ENCODE measurements around the gene RPL5. TPM values are rescaled to one million over a fixed set of nuclear protein-coding genes. Genes with fewer than 3 reads are reported as not detected.
A peak's percentile ranks its signal among the peaks of the same experiment; 100 is the strongest.

The RPL5 gene
- polyA plus RNA-seq, 4 donors: 1,004 to 2,638 (median 1,885) TPM

- Histone ChIP-seq H3K9me3 (ENCODE audit: control insufficient read depth in 2 of 2, insufficient read depth in 1 of 2, low read depth in 1 of 2, low read length in 1 of 2) (no peaks in the 10 kb centered on the region), H3K27ac (ENCODE audit: low read depth in 1 of 3, low read length in 2 of 3) (no peak overlapping the region), H3K4me1 (ENCODE audit: control insufficient read depth in 3 of 3, insufficient read depth in 2 of 3, low read depth in 1 of 3, low read length in 2 of 3) (no peaks in the 10 kb centered on the region), H3K36me3 (ENCODE audit: control insufficient read depth in 3 of 3, insufficient read depth in 2 of 3, low read depth in 1 of 3, low read length in 3 of 3) (no peaks in the 10 kb centered on the region), H3K27me3 (ENCODE audit: control insufficient read depth in 3 of 3, insufficient read depth in 3 of 3, low read length in 3 of 3) (no peaks in the 10 kb centered on the region), H3K4me3 (ENCODE audit: low read depth in 1 of 3, low read length in 3 of 3) (no peak overlapping the region)
- FAIRE-seq (no peak), DNase-seq (no peak)
Measured at GRCh38 chr1:92864131-92864530, 32.3 kb downstream of the RPL5 start.

GRCh38 chr1:92870591-92870990 lies 38.8 kb downstream of the RPL5 start:
- Histone ChIP-seq H3K27ac (ENCODE audit: low read depth in 1 of 3, low read length in 2 of 3) (no peak overlapping the region), H3K36me3 (ENCODE audit: control insufficient read depth in 3 of 3, insufficient read depth in 2 of 3, low read depth in 1 of 3, low read length in 3 of 3) (no peaks in the 10 kb centered on the region), H3K9me3 (ENCODE audit: control insufficient read depth in 2 of 2, insufficient read depth in 1 of 2, low read depth in 1 of 2, low read length in 1 of 2) (peaks cover 0 to 4% of the 10 kb centered on the region in 2 donors), H3K27me3 (ENCODE audit: control insufficient read depth in 3 of 3, insufficient read depth in 3 of 3, low read length in 3 of 3) (no peaks in the 10 kb centered on the region), H3K4me3 (ENCODE audit: low read depth in 1 of 3, low read length in 3 of 3) (no peak overlapping the region), H3K4me1 (ENCODE audit: control insufficient read depth in 3 of 3, insufficient read depth in 2 of 3, low read depth in 1 of 3, low read length in 2 of 3) (no peaks in the 10 kb centered on the region)
- FAIRE-seq (no peak), DNase-seq (no peak)
- WGBS, 3 donors: 93 to 97% (median 94%) methylated on average over 2 of the region's 2 CpGs

DNA sequence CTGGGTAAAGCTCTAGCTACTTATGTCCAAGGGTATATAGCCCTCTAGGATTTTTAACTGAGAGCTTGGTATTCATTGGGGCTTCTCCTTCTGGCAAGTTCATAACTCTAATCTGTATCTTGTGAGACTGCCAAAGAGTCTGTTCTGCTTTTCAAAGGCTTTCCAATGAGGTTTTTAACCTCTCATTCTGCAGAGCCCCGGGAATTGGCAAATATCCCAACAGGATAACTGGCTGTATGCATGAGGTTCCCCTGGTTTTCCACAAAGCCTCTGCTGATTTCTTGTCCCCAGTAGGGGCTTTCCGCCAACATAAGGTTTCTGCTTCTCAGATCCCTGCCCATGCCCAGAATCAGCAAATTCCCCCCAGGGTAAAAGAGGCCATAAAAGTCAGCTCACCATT lies 40.9 kb downstream of the RPL5 start:
- no peak overlapping the region for H3K4me3 ChIP-seq (ENCODE audit: low read depth in 1 of 3, low read length in 3 of 3)
- H3K27ac ChIP-seq (ENCODE audit: low read depth in 1 of 3, low read length in 2 of 3): no peak overlapping the region
- DNase-seq (no peak), FAIRE-seq (no peak)
- no peaks in the 10 kb centered on the region for H3K4me1 ChIP-seq (ENCODE audit: control insufficient read depth in 3 of 3, insufficient read depth in 2 of 3, low read depth in 1 of 3, low read length in 2 of 3)
- H3K9me3 ChIP-seq (ENCODE audit: control insufficient read depth in 2 of 2, insufficient read depth in 1 of 2, low read depth in 1 of 2, low read length in 1 of 2): peaks cover 0 to 4% of the 10 kb centered on the region in 2 donors
- no peaks in the 10 kb centered on the region for H3K27me3 ChIP-seq (ENCODE audit: control insufficient read depth in 3 of 3, insufficient read depth in 3 of 3, low read length in 3 of 3)
- WGBS, 3 donors: 85 to 91% (median 91%) methylated on average over 2 of the region's 2 CpGs
- H3K36me3 ChIP-seq (ENCODE audit: control insufficient read depth in 3 of 3, insufficient read depth in 2 of 3, low read depth in 1 of 3, low read length in 3 of 3): no peaks in the 10 kb centered on the region

DNA sequence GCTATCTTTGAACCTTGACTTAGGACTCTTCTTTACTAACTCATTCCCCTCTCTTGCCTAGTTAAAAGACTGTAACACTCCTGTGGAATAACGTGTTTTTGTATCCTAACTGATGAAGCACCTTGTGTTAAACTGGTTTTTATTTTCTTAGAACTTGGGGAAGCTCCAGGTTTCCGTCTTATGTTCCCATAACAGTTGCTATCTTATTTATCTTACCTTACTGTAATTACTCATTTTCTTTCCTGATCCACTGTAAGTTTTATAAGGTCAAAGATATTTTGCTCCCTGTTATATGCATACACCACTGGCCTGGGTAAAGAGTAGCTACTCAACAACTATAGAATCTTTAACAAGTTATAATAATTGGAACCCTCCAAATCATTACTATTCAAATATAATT lies 43.1 kb downstream of the RPL5 start:
- 78 to 89% (median 82%) methylated on average over 2 of the region's 2 CpGs for WGBS, 3 donors
- Histone ChIP-seq H3K27ac (ENCODE audit: low read depth in 1 of 3, low read length in 2 of 3) (no peak overlapping the region), H3K27me3 (ENCODE audit: control insufficient read depth in 3 of 3, insufficient read depth in 3 of 3, low read length in 3 of 3) (no peaks in the 10 kb centered on the region), H3K36me3 (ENCODE audit: control insufficient read depth in 3 of 3, insufficient read depth in 2 of 3, low read depth in 1 of 3, low read length in 3 of 3) (no peaks in the 10 kb centered on the region), H3K9me3 (ENCODE audit: control insufficient read depth in 2 of 2, insufficient read depth in 1 of 2, low read depth in 1 of 2, low read length in 1 of 2) (peaks cover 0 to 4% of the 10 kb centered on the region in 2 donors), H3K4me3 (ENCODE audit: low read depth in 1 of 3, low read length in 3 of 3) (no peak overlapping the region), H3K4me1 (ENCODE audit: control insufficient read depth in 3 of 3, insufficient read depth in 2 of 3, low read depth in 1 of 3, low read length in 2 of 3) (no peaks in the 10 kb centered on the region)
- FAIRE-seq: no peak
- DNase-seq: no peak

DNA sequence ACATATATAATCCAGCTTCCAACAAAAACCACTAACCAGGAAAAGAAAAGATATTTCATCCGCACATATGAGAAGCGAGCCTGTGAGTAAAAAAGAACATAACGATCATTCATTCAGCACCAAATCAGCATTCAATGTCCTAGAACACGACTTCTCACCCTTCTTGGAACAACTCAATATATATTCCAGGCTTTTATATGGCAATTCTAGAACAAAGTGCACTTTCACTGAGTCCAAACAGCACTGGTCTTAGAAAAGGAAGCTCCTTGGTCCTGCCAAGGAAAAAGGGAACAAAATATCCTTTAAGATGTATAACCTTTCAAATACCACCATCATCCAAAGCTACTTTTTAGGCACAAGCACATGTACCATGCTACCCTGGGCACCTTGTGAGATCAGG lies 44.5 kb downstream of the RPL5 start:
- 87 to 90% (median 87%) methylated on average over 4 of the region's 4 CpGs for WGBS, 3 donors
- DNase-seq (no peak), FAIRE-seq (no peak)
- H3K9me3 ChIP-seq (ENCODE audit: control insufficient read depth in 2 of 2, insufficient read depth in 1 of 2, low read depth in 1 of 2, low read length in 1 of 2): peaks cover 0 to 4% of the 10 kb centered on the region in 2 donors
- H3K27ac ChIP-seq (ENCODE audit: low read depth in 1 of 3, low read length in 2 of 3): no peak overlapping the region
- H3K4me1 ChIP-seq (ENCODE audit: control insufficient read depth in 3 of 3, insufficient read depth in 2 of 3, low read depth in 1 of 3, low read length in 2 of 3): no peaks in the 10 kb centered on the region
- H3K4me3 ChIP-seq (ENCODE audit: low read depth in 1 of 3, low read length in 3 of 3): no peak overlapping the region
- H3K27me3 ChIP-seq (ENCODE audit: control insufficient read depth in 3 of 3, insufficient read depth in 3 of 3, low read length in 3 of 3): no peaks in the 10 kb centered on the region
- no peaks in the 10 kb centered on the region for H3K36me3 ChIP-seq (ENCODE audit: control insufficient read depth in 3 of 3, insufficient read depth in 2 of 3, low read depth in 1 of 3, low read length in 3 of 3)

DNA sequence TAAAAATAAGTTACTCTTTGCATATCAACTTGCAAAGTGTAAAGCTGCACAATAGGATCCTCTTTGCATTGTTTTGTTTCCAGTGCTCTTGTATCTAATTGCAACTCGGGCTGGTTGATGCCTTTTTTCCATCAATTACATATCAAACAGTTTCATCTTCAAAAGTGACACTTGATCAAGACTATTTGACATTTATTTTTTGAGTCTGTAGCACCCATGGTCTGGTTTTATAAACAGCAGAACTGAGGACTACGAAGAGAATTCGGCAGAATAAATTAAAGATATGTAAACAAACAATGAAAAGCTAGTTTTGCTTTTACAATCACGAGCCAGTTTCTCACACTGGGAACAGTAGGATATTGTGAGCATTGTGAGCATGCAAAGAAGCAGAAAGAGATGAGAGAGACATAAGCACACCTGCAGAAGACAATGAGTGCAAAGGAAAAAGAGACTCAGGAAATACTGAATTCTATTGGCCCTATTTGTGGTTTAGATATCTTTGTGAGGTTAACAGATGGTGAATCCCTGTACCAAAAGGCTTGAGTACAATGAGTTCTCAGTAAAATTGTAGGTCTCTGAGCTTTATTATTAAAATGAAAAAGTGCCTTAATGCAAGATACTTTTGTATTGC lies 45.4 kb downstream of the RPL5 start:
- Histone ChIP-seq H3K9me3 (ENCODE audit: control insufficient read depth in 2 of 2, insufficient read depth in 1 of 2, low read depth in 1 of 2, low read length in 1 of 2) (peaks cover 0 to 4% of the 10 kb centered on the region in 2 donors), H3K27ac (ENCODE audit: low read depth in 1 of 3, low read length in 2 of 3) (no peak overlapping the region), H3K27me3 (ENCODE audit: control insufficient read depth in 3 of 3, insufficient read depth in 3 of 3, low read length in 3 of 3) (no peaks in the 10 kb centered on the region), H3K4me3 (ENCODE audit: low read depth in 1 of 3, low read length in 3 of 3) (no peak overlapping the region), H3K36me3 (ENCODE audit: control insufficient read depth in 3 of 3, insufficient read depth in 2 of 3, low read depth in 1 of 3, low read length in 3 of 3) (no peaks in the 10 kb centered on the region), H3K4me1 (ENCODE audit: control insufficient read depth in 3 of 3, insufficient read depth in 2 of 3, low read depth in 1 of 3, low read length in 2 of 3) (no peaks in the 10 kb centered on the region)
- no peak for FAIRE-seq
- peak in 1 of 2 donors; percentile 44 for DNase-seq
- 36 to 40% (median 36%) methylated on average over 4 of the region's 4 CpGs for WGBS, 3 donors

- DNase-seq (no peak), FAIRE-seq (no peak)
- Histone ChIP-seq H3K27me3 (ENCODE audit: control insufficient read depth in 3 of 3, insufficient read depth in 3 of 3, low read length in 3 of 3) (no peaks in the 10 kb centered on the region), H3K36me3 (ENCODE audit: control insufficient read depth in 3 of 3, insufficient read depth in 2 of 3, low read depth in 1 of 3, low read length in 3 of 3) (no peaks in the 10 kb centered on the region), H3K4me1 (ENCODE audit: control insufficient read depth in 3 of 3, insufficient read depth in 2 of 3, low read depth in 1 of 3, low read length in 2 of 3) (peaks cover 0 to under 1% (median 0%) of the 10 kb centered on the region in 3 donors), H3K27ac (ENCODE audit: low read depth in 1 of 3, low read length in 2 of 3) (peak overlapping the region in 1 of 3 donors; percentile 24), H3K9me3 (ENCODE audit: control insufficient read depth in 2 of 2, insufficient read depth in 1 of 2, low read depth in 1 of 2, low read length in 1 of 2) (peaks cover 0 to 1% of the 10 kb centered on the region in 2 donors), H3K4me3 (ENCODE audit: low read depth in 1 of 3, low read length in 3 of 3) (no peak overlapping the region)
- 54 to 69% (median 61%) methylated on average over 4 of the region's 4 CpGs for WGBS, 3 donors
Measured at GRCh38 chr1:92877792-92878191, 46.0 kb downstream of the RPL5 start.

DNA sequence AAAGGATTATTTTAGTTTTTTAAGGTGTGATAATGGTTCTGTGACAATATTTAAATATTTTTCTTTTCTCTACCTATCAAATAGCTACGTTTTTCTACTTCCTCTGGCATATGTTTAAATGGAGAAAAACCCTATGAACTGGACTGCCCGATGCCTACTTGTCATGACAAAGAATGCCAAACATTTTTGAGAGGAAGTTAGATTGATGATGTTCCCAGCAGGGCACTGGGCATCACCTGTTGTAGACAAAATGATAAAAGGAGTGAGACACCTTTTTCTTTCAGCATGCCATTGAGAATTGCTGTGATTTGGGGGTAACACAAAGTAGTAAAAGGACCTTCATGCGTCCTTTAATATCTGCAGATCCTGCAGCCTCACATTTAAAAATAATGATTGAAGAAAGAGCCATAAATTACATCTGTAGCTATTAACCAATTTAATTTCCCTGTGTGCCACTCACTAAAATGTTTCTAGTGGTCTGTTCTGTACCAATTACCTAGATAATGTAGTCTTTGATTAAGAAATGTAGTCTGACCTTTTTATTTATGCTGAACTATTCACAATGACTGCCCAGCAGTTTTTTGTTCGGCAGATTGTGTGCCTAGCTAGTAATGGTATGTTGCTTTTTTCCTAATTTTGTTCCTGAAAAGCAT lies 47.6 kb downstream of the RPL5 start:
- no peak for FAIRE-seq
- H3K4me3 ChIP-seq (ENCODE audit: low read depth in 1 of 3, low read length in 3 of 3): no peak overlapping the region
- DNase-seq: no peak
- no peak overlapping the region for H3K27ac ChIP-seq (ENCODE audit: low read depth in 1 of 3, low read length in 2 of 3)
- H3K27me3 ChIP-seq (ENCODE audit: control insufficient read depth in 3 of 3, insufficient read depth in 3 of 3, low read length in 3 of 3): no peaks in the 10 kb centered on the region
- H3K9me3 ChIP-seq (ENCODE audit: control insufficient read depth in 2 of 2, insufficient read depth in 1 of 2, low read depth in 1 of 2, low read length in 1 of 2): no peaks in the 10 kb centered on the region
- no peaks in the 10 kb centered on the region for H3K36me3 ChIP-seq (ENCODE audit: control insufficient read depth in 3 of 3, insufficient read depth in 2 of 3, low read depth in 1 of 3, low read length in 3 of 3)
- peaks cover 0 to 3% (median 0%) of the 10 kb centered on the region in 3 donors for H3K4me1 ChIP-seq (ENCODE audit: control insufficient read depth in 3 of 3, insufficient read depth in 2 of 3, low read depth in 1 of 3, low read length in 2 of 3)
- 86 to 91% (median 91%) methylated on average over 4 of the region's 4 CpGs for WGBS, 3 donors

- Histone ChIP-seq H3K27ac (ENCODE audit: low read depth in 1 of 3, low read length in 2 of 3) (no peak overlapping the region), H3K27me3 (ENCODE audit: control insufficient read depth in 3 of 3, insufficient read depth in 3 of 3, low read length in 3 of 3) (no peaks in the 10 kb centered on the region), H3K4me3 (ENCODE audit: low read depth in 1 of 3, low read length in 3 of 3) (no peak overlapping the region), H3K9me3 (ENCODE audit: control insufficient read depth in 2 of 2, insufficient read depth in 1 of 2, low read depth in 1 of 2, low read length in 1 of 2) (no peaks in the 10 kb centered on the region), H3K4me1 (ENCODE audit: control insufficient read depth in 3 of 3, insufficient read depth in 2 of 3, low read depth in 1 of 3, low read length in 2 of 3) (peaks cover 0 to 3% (median 0%) of the 10 kb centered on the region in 3 donors), H3K36me3 (ENCODE audit: control insufficient read depth in 3 of 3, insufficient read depth in 2 of 3, low read depth in 1 of 3, low read length in 3 of 3) (no peaks in the 10 kb centered on the region)
- DNase-seq (no peak), FAIRE-seq (no peak)
- 88 to 97% (median 93%) methylated on average over 3 of the region's 3 CpGs for WGBS, 3 donors
Measured at GRCh38 chr1:92881391-92881790, 49.6 kb downstream of the RPL5 start.
